MM.1S (cell line): ENCODE data around the gene TRAPPC10.

ENCODE experiments used
- DNase-seq: peaks from one replicate; pipeline ENCODE4 v3.0.0-alpha.2; 2015
- H2AFZ ChIP-seq: fragments of 300-600 bp; sonication (generic); 2 replicates; pipeline ENCODE4 v1.6.0; 2016; ENCODE audit warnings: antibody characterized with exemption, low read length
- H3F3A ChIP-seq: fragments of 300-600 bp; sonication (generic); 2 replicates; pipeline ENCODE4 v1.6.1; 2016; ENCODE audit warnings: mild to moderate bottlenecking, antibody characterized with exemption, low read length, moderate library complexity, mixed read lengths; ENCODE audit not compliant: insufficient read depth
- H3K27ac ChIP-seq: fragments of 300-600 bp; sonication (generic); 2 replicates; pipeline ENCODE4 v1.5.1; 2016; ENCODE audit warnings: mild to moderate bottlenecking, low read length
- H3K27me3 ChIP-seq: fragments of 300-600 bp; sonication (generic); replicated peaks from 2 replicates; pipeline ENCODE4 v1.6.0; 2016; ENCODE audit warnings: low read length; ENCODE audit not compliant: insufficient read depth
- H3K36me3 ChIP-seq: fragments of 300-600 bp; sonication (generic); replicated peaks from 2 replicates; pipeline ENCODE4 v1.6.1; 2016; ENCODE audit warnings: mild to moderate bottlenecking, low read length, mixed read lengths; ENCODE audit not compliant: insufficient read depth
- H3K4me1 ChIP-seq: fragments of 300-600 bp; sonication (generic); 2 replicates; pipeline ENCODE4 v1.6.1; 2016; ENCODE audit warnings: low read length, mixed read lengths
- H3K4me2 ChIP-seq: fragments of 300-600 bp; sonication (generic); 2 replicates; pipeline ENCODE4 v1.6.0; 2016; ENCODE audit warnings: low read depth, low read length
- H3K4me3 ChIP-seq: fragments of 300-600 bp; sonication (generic); 2 replicates; pipeline ENCODE4 v1.5.1; 2016; ENCODE audit warnings: low read length, mixed read lengths
- H3K79me2 ChIP-seq: fragments of 300-600 bp; sonication (generic); 2 replicates; pipeline ENCODE4 v1.6.1; 2016; ENCODE audit warnings: mixed run types, low read length, mixed read lengths
- H3K9ac ChIP-seq: fragments of 300-600 bp; sonication (generic); 2 replicates; pipeline ENCODE4 v1.6.1; 2016; ENCODE audit warnings: low read length, mixed read lengths
- H3K9me2 ChIP-seq: fragments of 300-600 bp; sonication (generic); replicated peaks from 2 replicates; pipeline ENCODE4 v1.6.1; 2016; ENCODE audit warnings: mild to moderate bottlenecking, low read length, mixed read lengths; ENCODE audit not compliant: insufficient read depth
- H3K9me3 ChIP-seq: fragments of 300-600 bp; sonication (generic); replicated peaks from 2 replicates; pipeline ENCODE4 v1.6.1; 2016; ENCODE audit warnings: mild to moderate bottlenecking, low read length, mixed read lengths; ENCODE audit not compliant: insufficient read depth
- H4K20me1 ChIP-seq: fragments of 300-600 bp; sonication (generic); 2 replicates; pipeline ENCODE4 v1.6.1; 2016; ENCODE audit warnings: mild to moderate bottlenecking, low read length, moderate library complexity, mixed read lengths; ENCODE audit not compliant: insufficient read depth
- EZH2 ChIP-seq: fragments of 300-600 bp; sonication (generic); optimal IDR thresholded peaks from 2 replicates; pipeline ENCODE3; 2017; ENCODE audit warnings: low read depth, mild to moderate bottlenecking, antibody characterized with exemption, low read length, mixed read lengths
- EZH2phosphoT487 ChIP-seq: fragments of 300-600 bp; sonication (generic); IDR thresholded peaks from 2 replicates; pipeline ENCODE4 v1.6.1; 2018; ENCODE audit warnings: antibody characterized with exemption, low read length
- TF ChIP-seq, protein P1 (sequence below): fragments of 300-600 bp; sonication (generic); IDR thresholded peaks from 2 replicates; pipeline ENCODE4 v1.5.1; 2016; ENCODE audit warnings: antibody characterized with exemption, low read length, mixed read lengths

TRAPPC10 gene

DNA sequence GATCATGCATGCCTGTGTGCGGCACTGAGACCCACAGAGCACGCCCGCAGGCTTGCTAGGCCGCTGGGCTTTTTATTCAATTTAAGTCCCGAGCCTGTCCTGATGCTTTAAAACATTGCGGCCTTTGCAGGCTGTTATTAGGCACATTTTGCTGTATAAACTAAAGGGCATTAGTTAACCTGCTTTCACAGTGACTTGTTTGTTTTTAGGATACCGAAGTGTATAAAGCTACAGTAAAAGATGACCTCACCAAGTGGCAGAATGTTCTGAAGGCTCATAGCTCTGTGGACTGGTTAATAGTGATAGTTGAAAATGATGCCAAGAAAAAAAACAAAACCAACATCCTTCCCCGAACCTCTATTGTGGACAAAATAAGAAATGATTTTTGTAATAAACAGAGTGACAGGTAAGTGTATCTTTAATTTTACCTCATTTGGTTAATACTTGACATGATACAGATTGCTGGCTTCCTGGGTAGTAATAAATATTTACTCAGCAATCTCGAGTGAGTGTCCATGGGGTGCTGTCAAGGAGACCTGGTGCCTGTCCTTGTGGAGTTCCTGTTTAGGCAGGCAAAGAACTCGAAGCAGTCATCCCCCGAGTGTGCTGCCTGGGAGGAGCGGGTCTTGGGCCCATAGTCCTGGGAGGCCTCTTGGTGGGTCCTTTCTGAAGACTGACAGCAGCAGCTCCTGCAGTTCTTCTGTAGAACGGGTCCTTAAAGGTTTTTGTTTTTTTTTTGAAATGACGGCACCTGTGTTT, 40.1 kb downstream of the TRAPPC10 start:
- TF ChIP-seq, protein P1, sequence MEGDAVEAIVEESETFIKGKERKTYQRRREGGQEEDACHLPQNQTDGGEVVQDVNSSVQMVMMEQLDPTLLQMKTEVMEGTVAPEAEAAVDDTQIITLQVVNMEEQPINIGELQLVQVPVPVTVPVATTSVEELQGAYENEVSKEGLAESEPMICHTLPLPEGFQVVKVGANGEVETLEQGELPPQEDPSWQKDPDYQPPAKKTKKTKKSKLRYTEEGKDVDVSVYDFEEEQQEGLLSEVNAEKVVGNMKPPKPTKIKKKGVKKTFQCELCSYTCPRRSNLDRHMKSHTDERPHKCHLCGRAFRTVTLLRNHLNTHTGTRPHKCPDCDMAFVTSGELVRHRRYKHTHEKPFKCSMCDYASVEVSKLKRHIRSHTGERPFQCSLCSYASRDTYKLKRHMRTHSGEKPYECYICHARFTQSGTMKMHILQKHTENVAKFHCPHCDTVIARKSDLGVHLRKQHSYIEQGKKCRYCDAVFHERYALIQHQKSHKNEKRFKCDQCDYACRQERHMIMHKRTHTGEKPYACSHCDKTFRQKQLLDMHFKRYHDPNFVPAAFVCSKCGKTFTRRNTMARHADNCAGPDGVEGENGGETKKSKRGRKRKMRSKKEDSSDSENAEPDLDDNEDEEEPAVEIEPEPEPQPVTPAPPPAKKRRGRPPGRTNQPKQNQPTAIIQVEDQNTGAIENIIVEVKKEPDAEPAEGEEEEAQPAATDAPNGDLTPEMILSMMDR = no peak
- TF ChIP-seq EZH2phosphoT487 = no peak
- Histone ChIP-seq H3K4me1 (no peaks in the 10 kb centered on the region), H3K4me3 (no peak overlapping the region), H3K27ac (no peak overlapping the region), H3K9ac (no peak overlapping the region), H3K4me2 (no peak overlapping the region), H3K27me3 (no peaks in the 10 kb centered on the region), H3K9me3 (no peaks in the 10 kb centered on the region), H4K20me1 (no peaks in the 10 kb centered on the region), H3K79me2 (peaks cover 84% of the 10 kb centered on the region), H2AFZ (no peak overlapping the region), H3F3A (no peaks in the 10 kb centered on the region), H3K36me3 (no peaks in the 10 kb centered on the region; the same call in 1 of the 2 replicates), H3K9me2 (no peaks in the 10 kb centered on the region)
- DNase-seq = no peak

DNA sequence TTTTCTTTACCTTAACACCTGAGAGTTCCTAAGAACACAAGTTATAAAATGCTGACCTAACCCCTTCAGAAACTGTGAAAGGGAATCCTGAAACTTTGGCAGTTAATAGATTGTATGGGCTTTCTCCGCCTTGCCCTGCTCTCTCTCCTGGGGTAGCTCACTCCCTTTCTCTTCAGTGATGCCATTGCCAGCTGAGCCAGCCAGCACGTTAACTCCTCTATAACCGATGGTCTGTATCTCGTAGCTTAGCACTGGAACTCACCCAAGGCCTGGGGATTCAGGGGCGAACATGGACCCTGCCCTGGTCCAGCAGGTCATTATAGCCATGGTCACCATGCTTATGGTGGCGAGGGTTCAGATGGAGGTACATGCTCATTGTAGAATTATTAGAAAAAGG, 40.7 kb downstream of the TRAPPC10 start:
- no peaks in the 10 kb centered on the region for H3F3A ChIP-seq
- H2AFZ ChIP-seq = no peak overlapping the region
- H3K9me3 ChIP-seq = no peaks in the 10 kb centered on the region
- H3K36me3 ChIP-seq = no peaks in the 10 kb centered on the region; the same call in 1 of the 2 replicates
- H3K27ac ChIP-seq = no peak overlapping the region
- no peak overlapping the region for H3K4me2 ChIP-seq
- no peaks in the 10 kb centered on the region for H3K27me3 ChIP-seq
- TF ChIP-seq EZH2phosphoT487 (no peak), EZH2 (no peak)
- TF ChIP-seq, protein P1 = no peak
- no peaks in the 10 kb centered on the region for H3K4me1 ChIP-seq
- no peaks in the 10 kb centered on the region for H4K20me1 ChIP-seq
- no peak for DNase-seq
- H3K9ac ChIP-seq = no peak overlapping the region
- no peak overlapping the region for H3K4me3 ChIP-seq
- H3K9me2 ChIP-seq = no peaks in the 10 kb centered on the region
- H3K79me2 ChIP-seq = peaks cover 81% of the 10 kb centered on the region

DNA sequence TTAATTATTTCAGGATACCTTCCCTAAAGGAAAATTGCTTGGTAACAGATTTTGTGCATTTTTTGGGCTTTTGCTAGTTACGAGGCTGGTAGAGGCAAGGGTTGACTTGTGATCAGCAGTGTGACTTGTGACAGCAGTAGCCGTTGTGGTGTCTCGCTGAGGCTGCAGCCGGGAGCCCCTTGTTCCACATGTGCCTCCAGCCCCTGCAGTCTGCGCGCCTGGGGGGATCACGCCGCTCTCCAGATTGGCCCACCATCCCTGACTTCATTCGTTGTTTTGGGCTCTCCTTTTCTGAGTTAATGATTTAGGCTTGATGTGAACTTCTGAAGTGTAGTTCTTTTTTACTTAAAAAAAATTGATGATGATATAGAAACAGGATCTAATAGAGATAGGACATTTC, 41.5 kb downstream of the TRAPPC10 start:
- no peaks in the 10 kb centered on the region for H3K4me1 ChIP-seq
- no peaks in the 10 kb centered on the region for H3K27me3 ChIP-seq
- TF ChIP-seq, protein P1 = no peak
- TF ChIP-seq EZH2phosphoT487 = no peak
- TF ChIP-seq EZH2 = no peak
- H3K9me2 ChIP-seq = no peaks in the 10 kb centered on the region
- H2AFZ ChIP-seq = no peak overlapping the region
- no peaks in the 10 kb centered on the region for H3F3A ChIP-seq
- H3K9me3 ChIP-seq = no peaks in the 10 kb centered on the region
- DNase-seq = no peak
- H3K27ac ChIP-seq = no peak overlapping the region
- no peaks in the 10 kb centered on the region for H4K20me1 ChIP-seq
- no peak overlapping the region for H3K9ac ChIP-seq
- H3K4me3 ChIP-seq = no peak overlapping the region
- no peak overlapping the region for H3K4me2 ChIP-seq
- H3K79me2 ChIP-seq = peaks cover 76% of the 10 kb centered on the region
- no peaks in the 10 kb centered on the region; the same call in 1 of the 2 replicates for H3K36me3 ChIP-seq
